HG02798 (cell line): ENCODE measurements around the gene NME7.
A peak's percentile ranks its signal among the peaks of the same experiment; 100 is the strongest.

Source experiments
- ATAC-seq: cut with Tn5 transposase; IDR thresholded peaks from one replicate; pipeline ENCODE4 v1.9.1; 2021; ENCODE audit warnings: mild to moderate bottlenecking; ENCODE audit not compliant: unreplicated experiment, poor library complexity

The NME7 gene

GRCh38 chr1:169115891-169116585 is 251.6 kb downstream of the NME7 start:
- ATAC-seq: peak; percentile 47

GRCh38 chr1:169113613-169114119 is 253.9 kb downstream of the NME7 start:
- ATAC-seq: peak; percentile 50

- no peak for ATAC-seq
Observed at GRCh38 chr1:169112241-169112640, 255.4 kb downstream of the NME7 start.

GRCh38 chr1:169111472-169111871 is 256.1 kb downstream of the NME7 start:
- ATAC-seq: no peak

GRCh38 chr1:169110689-169111447 is 256.7 kb downstream of the NME7 start:
- ATAC-seq: no peak

- ATAC-seq: no peak
Observed at GRCh38 chr1:169110236-169110635, 257.4 kb downstream of the NME7 start.

DNA sequence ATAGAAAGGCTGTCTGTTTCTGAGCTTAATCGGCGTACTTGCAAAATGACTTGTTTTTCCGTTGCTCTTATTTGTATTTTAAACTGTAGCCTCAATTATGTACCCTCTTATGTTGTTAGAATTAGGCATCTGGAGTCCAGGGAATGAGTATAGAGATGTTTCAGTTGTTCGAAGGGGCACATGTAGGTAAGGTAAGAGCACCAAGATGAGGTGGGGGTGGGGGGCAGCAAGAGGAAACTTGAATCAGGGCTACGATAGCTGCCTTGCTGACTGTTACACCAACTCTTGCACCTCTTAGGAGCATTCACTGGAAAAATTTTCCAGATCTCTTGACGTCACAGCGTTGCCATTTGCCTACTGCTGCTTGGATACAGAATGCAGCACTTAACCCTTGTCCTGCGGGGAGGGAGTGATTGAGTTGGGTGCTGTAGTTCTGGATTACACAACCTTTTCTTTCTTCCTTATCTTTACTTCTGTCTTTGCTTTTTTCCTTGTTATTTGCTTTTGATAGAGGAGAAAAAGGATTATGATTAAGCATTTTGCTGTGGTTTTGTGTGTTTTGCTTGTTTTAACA is 257.9 kb downstream of the NME7 start:
- no peak for ATAC-seq

GRCh38 chr1:169108863-169109560 is 258.6 kb downstream of the NME7 start:
- no peak for ATAC-seq

DNA sequence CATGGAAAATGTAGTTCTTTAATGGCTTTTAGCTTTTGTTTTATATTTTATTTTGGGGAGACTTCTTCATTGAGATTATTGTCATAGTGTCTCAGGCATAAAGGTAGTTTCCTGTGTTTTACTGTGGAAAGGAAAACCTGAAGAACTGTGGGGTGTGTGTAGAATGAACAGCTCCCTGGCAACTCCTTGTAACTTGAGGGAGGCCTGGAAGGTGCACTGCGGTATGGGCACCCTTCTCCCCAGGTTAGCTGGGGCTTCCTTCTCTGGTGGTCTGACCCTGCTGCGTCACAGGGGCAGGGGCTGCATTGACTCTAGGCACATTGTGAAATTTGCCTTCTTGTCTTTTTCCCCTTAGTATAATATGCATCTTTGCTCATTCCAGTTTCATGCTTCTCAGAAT is 259.4 kb downstream of the NME7 start:
- ATAC-seq: no peak

- no peak for ATAC-seq
Observed at GRCh38 chr1:169107603-169108208, 259.9 kb downstream of the NME7 start.

DNA sequence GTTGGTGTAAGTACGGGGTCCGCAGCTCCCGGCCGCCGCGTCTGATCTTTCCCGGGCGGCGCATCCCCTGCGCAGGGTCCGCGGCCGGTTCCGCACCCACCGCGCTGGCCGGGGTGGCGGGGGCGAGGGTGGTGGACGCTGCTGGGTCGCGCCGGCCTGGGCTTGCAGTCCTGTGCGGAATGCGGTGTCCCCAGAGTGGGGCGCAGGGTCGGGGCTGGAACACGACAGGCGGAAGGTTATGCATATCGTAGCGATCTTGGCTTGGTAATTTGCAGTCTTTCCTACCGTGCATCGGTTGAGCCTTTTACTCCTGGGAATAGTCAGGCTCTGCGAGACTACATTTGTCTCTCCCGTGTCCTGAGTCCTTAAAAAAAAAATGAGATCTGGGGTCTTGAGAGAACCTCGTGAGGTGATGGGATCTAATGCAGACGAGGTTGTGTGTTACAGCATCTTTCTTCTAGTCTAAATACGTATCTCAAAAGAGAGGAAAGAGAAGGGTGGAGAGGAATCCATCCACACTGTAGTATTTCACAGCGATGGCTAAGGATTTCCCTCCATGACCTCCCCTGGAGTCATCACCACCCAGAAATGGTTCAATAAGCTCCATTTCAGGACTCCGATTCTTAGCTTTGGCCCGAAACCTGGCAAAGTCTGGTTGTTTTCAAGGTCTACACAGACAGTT is 260.5 kb downstream of the NME7 start:
- ATAC-seq: peak; percentile 2

DNA sequence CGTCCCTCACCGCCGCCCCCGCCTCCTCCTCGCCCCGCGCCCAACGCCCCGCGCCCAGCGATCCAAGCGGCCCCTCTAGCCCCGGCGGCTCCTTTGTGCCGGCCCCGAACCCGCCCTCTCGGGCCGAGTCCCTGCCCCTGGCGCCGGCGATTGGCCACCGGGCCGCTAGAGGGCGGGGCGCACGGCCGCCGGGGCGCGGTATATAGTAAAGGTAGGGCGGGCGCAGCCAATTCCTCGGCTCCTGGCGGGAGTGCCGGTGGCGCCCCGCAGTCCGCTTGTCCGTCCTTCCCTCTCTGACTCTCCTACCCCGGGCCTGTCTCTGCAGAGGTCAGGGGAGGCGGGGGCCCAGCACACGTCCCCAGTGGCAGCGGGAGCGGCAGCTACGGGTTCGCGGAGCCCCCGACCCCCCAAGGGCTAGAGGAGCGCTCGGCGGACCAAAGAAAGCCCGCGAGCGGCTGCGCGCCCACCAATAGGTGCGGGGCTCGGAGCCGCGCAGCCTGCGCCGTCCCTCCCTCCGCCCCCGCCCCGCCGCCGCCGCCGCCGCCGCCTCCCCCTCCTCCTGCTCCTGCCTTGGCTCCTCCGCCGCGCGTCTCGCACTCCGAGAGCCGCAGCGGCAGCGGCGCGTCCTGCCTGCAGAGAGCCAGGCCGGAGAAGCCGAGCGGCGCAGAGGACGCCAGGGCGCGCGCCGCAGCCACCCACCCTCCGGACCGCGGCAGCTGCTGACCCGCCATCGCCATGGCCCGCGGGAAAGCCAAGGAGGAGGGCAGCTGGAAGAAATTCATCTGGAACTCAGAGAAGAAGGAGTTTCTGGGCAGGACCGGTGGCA is 261.3 kb downstream of the NME7 start, which contains the start of gene ATP1B1:
ATP1B1 (plus strand) TSS at position 596 of the 826 bp plus-strand sequence; CDS start at position 736, 140 bp downstream.
- ATAC-seq: peak; percentile 87

GRCh38 chr1:169105434-169106094 is 262.0 kb downstream of the NME7 start:
- ATAC-seq: peak; percentile 37

DNA sequence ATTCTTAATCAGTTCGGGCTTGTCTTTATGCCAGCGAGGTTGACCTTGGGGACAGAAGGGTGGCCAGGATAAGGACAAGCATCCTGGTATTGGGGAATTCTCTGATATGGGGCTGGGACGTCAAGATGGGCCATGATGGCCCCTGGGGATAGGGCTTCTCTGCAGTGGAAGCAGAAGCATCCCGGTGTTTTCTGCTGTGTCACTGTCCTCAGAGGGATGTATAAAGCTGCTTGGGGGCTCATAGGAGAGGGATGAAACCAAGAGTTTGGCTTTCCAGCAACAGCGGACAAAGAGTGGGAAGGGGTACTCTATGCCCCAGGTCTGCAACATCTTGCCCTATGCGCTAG is 262.5 kb downstream of the NME7 start:
- ATAC-seq: no peak

DNA sequence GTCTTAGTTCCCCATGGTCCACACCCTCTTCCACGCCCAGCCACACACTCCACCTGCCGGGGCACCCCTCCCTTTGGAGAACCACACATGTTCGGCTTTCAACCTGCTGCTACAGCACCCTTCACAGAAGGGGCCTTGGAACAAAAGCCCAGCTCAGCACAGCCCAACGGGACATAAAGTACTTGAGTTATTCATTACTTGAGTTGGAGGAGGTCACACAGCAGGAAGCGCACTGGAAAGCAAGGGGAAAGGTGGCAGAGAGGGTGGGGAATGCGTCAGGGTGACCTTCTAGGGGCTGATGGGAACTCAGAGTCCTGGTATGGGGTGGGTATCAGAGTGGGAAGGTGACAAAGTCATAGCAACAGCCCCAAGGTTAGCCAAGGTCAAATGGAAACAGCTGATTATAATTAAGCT is 264.1 kb downstream of the NME7 start:
- no peak for ATAC-seq

- no peak for ATAC-seq
Observed at GRCh38 chr1:169103002-169103401, 264.6 kb downstream of the NME7 start.

- no peak for ATAC-seq
Observed at GRCh38 chr1:169102567-169102966, 265.0 kb downstream of the NME7 start.

DNA sequence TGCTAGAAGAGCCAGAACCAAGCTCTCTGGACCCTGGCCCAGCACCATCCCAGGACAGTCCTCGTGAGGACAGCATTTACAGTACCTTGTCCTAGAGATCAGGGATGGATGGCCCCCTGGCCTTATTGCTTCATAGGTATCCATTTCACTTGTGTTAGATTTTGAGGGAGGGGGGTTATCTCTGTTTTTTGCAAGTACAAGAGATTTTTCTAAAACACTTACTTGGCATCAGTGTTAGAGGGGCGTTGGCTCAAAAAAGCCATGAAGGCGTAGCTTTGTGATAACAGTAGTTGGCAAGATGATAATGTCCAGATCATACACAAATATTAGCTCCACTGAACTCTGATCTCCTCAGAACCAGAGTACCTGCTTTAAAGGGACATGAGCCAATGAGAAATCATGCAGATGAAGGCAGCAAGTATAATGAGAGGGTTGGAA is 266.9 kb downstream of the NME7 start:
- ATAC-seq: no peak
